GM19025 (cell line): ENCODE measurements around the gene UGT8.

Source experiments
- ATAC-seq: cut with Tn5 transposase; IDR thresholded peaks from one replicate; pipeline ENCODE4 v1.9.1; 2021; ENCODE audit warnings: mild to moderate bottlenecking, low read depth, moderate library complexity; ENCODE audit not compliant: unreplicated experiment

UGT8 gene

GRCh38 chr4:114677346-114677979, 78.9 kb downstream of the UGT8 start:
- ATAC-seq, result no peak

GRCh38 chr4:114684462-114684861, 85.9 kb downstream of the UGT8 start:
- ATAC-seq, result no peak

GRCh38 chr4:114688059-114688458, 89.5 kb downstream of the UGT8 start:
- ATAC-seq, result no peak

GRCh38 chr4:114690571-114690970, 92.0 kb downstream of the UGT8 start:
- no peak for ATAC-seq

GRCh38 chr4:114691865-114692264, 93.3 kb downstream of the UGT8 start:
- ATAC-seq, result peak; percentile 87

- no peak for ATAC-seq
Measured at GRCh38 chr4:114692958-114693357, 94.4 kb downstream of the UGT8 start.

- ATAC-seq, result no peak
Measured at GRCh38 chr4:114694770-114695169, 96.2 kb downstream of the UGT8 start.

GRCh38 chr4:114698231-114698630, 99.6 kb downstream of the UGT8 start:
- no peak for ATAC-seq

GRCh38 chr4:114701491-114701890, 102.9 kb downstream of the UGT8 start:
- no peak for ATAC-seq

- ATAC-seq, result no peak
Measured at GRCh38 chr4:114717432-114717831, 118.8 kb downstream of the UGT8 start.

- ATAC-seq, result no peak
Measured at GRCh38 chr4:114725066-114725465, 126.5 kb downstream of the UGT8 start.

- no peak for ATAC-seq
Measured at GRCh38 chr4:114727461-114727860, 128.9 kb downstream of the UGT8 start.
